ENCODE results near the gene LEAP2. TPM values are rescaled to one million over a fixed set of nuclear protein-coding genes. Genes with fewer than 3 reads are reported as not detected.

LEAP2 gene
- total RNA-seq, 1 donor from 2014 or later: 1.7 TPM

DNA sequence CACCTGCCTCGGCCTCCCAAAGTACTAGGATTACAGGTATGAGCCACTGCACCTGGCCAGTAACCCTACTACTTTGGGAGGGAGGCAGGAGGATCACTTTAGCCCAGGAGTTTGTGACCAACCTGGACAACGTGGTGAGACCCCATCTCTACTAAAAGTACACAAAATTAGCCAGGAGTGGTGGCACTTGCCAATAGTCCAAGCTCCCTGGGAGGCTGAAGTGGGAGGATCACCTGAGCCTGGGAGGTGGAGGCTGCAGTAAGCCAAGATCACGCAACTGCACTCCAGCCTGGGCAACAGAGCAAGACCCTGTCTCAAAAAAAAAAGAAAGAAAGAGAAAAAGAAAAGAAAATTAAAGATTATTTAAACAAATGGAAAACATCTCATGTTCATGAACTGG, 17.5 kb upstream of the LEAP2 start:
- intact Hi-C loops (cut with DNase I): no loop called here
- H3K36me3 ChIP-seq: no peaks in the 10 kb centered on the region
- no peak for DNase-seq
- TF ChIP-seq, protein P1, sequence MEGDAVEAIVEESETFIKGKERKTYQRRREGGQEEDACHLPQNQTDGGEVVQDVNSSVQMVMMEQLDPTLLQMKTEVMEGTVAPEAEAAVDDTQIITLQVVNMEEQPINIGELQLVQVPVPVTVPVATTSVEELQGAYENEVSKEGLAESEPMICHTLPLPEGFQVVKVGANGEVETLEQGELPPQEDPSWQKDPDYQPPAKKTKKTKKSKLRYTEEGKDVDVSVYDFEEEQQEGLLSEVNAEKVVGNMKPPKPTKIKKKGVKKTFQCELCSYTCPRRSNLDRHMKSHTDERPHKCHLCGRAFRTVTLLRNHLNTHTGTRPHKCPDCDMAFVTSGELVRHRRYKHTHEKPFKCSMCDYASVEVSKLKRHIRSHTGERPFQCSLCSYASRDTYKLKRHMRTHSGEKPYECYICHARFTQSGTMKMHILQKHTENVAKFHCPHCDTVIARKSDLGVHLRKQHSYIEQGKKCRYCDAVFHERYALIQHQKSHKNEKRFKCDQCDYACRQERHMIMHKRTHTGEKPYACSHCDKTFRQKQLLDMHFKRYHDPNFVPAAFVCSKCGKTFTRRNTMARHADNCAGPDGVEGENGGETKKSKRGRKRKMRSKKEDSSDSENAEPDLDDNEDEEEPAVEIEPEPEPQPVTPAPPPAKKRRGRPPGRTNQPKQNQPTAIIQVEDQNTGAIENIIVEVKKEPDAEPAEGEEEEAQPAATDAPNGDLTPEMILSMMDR (IDR thresholded peaks at IDR 0.05): no peak
- H3K4me3 ChIP-seq: no peak overlapping the region
- H3K27me3 ChIP-seq (ENCODE audit: low read depth): no peaks in the 10 kb centered on the region
- peaks cover 9% of the 10 kb centered on the region for H3K4me1 ChIP-seq
- H3K27ac ChIP-seq: no peak overlapping the region
- H3K9me3 ChIP-seq: no peaks in the 10 kb centered on the region
- ATAC-seq: no peak

DNA sequence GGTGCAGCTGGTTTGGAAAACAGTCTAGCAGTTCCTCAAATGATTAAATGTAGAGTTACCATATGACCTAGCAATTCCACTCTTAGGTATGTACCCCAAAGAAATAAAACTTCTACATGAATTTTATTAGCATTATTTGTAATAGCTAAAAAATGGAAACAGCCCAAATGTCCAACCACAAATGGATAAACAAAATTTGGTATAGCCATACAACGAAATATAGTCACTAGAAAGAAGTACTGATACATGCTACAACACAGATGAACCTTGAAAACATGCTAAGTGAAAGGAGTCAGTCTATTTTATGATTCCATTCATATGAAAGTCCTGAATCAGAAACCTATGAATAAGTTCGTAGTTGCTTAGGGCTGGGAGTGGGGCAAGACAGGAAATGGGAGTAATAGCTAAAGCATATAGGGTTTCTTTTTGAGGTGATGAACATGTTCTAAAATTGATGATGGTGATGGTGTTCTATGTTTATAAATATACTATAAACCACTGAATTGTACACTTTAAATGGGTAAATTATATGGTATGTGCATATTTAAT, 13.5 kb upstream of the LEAP2 start:
- intact Hi-C loops (cut with DNase I): no loop called here
- ATAC-seq (no peak), DNase-seq (no peak)
- Histone ChIP-seq H3K27me3 (ENCODE audit: low read depth) (no peaks in the 10 kb centered on the region), H3K4me1 (no peaks in the 10 kb centered on the region), H3K36me3 (no peaks in the 10 kb centered on the region), H3K9me3 (no peaks in the 10 kb centered on the region), H3K4me3 (no peak overlapping the region), H3K27ac (no peak overlapping the region)
- TF ChIP-seq, protein P1 (IDR thresholded peaks at IDR 0.05): no peak

DNA sequence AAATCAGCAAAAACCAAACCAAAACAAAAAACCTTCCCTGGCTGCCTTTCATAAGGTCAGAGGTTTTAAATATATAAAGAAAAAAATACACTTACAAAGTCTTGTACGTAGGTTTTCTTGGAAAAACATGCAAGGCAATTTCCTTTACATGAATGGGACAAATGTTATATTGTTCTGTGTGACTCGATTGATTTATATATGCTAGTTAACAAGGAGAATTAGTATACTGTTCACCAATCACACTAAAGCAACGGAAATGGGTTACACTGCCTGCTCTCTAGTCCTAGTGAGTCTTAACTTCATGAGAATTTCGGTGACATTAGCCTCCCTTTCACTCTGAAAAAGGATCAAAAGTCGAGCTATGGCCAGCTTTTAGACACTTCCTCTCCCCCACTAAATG, 12.7 kb upstream of the LEAP2 start:
- TF ChIP-seq, protein P1 (IDR thresholded peaks at IDR 0.05): no peak
- Histone ChIP-seq H3K9me3 (no peaks in the 10 kb centered on the region), H3K4me3 (no peak overlapping the region), H3K4me1 (peaks cover 4% of the 10 kb centered on the region), H3K27ac (no peak overlapping the region), H3K27me3 (ENCODE audit: low read depth) (no peaks in the 10 kb centered on the region), H3K36me3 (no peaks in the 10 kb centered on the region)
- intact Hi-C loops (cut with DNase I): no loop called here
- no peak for DNase-seq
- no peak for ATAC-seq

DNA sequence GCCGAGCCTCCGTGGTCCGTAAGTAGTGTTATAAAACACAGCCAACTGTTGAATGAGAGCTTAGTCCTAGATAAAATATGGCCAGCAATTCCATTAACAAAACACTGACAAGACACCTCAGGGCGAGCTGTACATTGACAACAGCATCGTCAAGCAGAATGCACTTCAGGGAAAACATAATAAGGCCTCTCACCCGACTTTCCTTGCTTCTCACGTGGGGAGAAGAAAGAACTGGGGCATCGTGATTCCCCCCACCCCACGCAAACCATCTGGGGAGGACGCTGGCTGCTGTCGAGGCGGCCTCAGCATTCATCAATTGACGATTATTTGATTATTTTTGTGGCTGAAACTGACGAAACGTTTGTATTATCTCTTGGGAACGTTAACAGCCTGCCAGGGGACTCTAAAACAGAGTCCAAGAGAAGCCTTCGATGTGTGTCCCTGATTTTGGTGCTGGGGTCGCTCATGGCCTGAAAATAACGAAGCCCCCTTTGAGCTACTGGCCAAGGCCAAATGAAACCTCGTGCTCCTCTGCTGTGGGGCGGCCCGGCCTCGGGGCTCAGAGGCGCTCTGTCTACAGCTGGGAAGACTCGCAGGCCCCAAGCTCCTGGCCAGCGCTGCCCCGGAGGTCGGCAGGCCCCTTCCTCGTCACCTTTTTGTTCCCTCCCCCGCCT, 7.7 kb upstream of the LEAP2 start:
- ATAC-seq (peak; percentile 74 to 75), DNase-seq (no peak)
- intact Hi-C loops (cut with DNase I): no loop called here
- Histone ChIP-seq H3K4me3 (peak overlapping the region; percentile 83), H3K9me3 (no peaks in the 10 kb centered on the region), H3K27ac (peak overlapping the region; percentile 93), H3K4me1 (peaks cover 22% of the 10 kb centered on the region), H3K36me3 (peaks cover 33% of the 10 kb centered on the region), H3K27me3 (ENCODE audit: low read depth) (no peaks in the 10 kb centered on the region)
- TF ChIP-seq, protein P1 (IDR thresholded peaks at IDR 0.05): no peak

DNA sequence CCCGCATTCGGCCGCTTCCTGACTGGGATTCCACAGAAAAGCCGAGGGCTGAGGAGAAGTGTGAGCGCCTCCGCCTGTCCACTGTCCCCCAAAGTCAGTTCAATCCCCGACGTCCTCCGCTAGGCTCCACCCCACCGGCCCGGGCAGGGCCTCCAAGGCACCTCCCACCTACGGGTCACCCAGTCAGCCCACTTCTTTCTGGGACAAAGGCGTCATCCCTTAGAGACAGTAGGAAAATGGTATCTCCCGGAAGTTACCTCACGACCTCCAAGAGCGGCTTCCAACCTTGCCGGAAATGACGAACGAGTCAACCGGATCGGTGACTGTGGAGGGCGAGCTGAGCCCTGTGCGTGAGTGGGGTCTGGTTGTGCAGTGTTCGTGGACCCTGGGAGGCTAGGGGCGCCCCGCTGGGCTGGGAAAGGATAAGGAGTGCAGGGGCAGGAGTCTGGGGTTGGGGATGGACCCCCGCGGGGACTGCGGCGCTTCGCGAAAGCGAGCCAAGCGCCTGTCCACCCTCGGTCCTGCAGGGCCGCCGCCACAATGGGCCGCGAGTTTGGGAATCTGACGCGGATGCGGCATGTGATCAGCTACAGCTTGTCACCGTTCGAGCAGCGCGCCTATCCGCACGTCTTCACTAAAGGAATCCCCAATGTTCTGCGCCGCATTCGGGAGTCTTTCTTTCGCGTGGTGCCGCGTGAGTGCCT, 7.0 kb upstream of the LEAP2 start, which contains the start of the genes GDF9 and UQCRQ:
TSS of gene GDF9 (minus strand) at position 128 of the 704 bp plus-strand sequence. CDS start 1,936 bp downstream, outside the sequence.
TSS of gene UQCRQ (plus strand) at position 301 of the 704 bp plus-strand sequence. CDS start at position 541, 240 bp downstream.
- intact Hi-C loops (cut with DNase I): no loop called here
- peaks cover 36% of the 10 kb centered on the region for H3K36me3 ChIP-seq
- H3K27ac ChIP-seq: peak within 1 kb of the TSS; percentile 93
- peak within 1 kb of the TSS; percentile 83 for H3K4me3 ChIP-seq
- no peaks in the 10 kb centered on the region for H3K9me3 ChIP-seq
- ATAC-seq: peak; percentile 99 to 100
- TF ChIP-seq, protein P1 (IDR thresholded peaks at IDR 0.05): peak; percentile 21
- H3K27me3 ChIP-seq (ENCODE audit: low read depth): no peaks in the 10 kb centered on the region
- peaks cover 22% of the 10 kb centered on the region for H3K4me1 ChIP-seq
- peak; percentile 96 for DNase-seq
